Activated CD4-positive, CD25-positive, alpha-beta regulatory T cell treated with anti-CD3 and anti-CD28 coated beads, Interleukin-2, amount 50 U/mL, for 24 hours (primary cell): Measurements from ENCODE around the gene UBA6.

Experiments
- ATAC-seq, 2 donors: fragments of 150-1000 bp; cut with Tn5 transposase; one replicate each; pipeline ENCODE4 v1.10.0; 2021; ENCODE audit warnings: mild to moderate bottlenecking in 1 of 2, moderate library complexity in 1 of 2

Gene UBA6

DNA sequence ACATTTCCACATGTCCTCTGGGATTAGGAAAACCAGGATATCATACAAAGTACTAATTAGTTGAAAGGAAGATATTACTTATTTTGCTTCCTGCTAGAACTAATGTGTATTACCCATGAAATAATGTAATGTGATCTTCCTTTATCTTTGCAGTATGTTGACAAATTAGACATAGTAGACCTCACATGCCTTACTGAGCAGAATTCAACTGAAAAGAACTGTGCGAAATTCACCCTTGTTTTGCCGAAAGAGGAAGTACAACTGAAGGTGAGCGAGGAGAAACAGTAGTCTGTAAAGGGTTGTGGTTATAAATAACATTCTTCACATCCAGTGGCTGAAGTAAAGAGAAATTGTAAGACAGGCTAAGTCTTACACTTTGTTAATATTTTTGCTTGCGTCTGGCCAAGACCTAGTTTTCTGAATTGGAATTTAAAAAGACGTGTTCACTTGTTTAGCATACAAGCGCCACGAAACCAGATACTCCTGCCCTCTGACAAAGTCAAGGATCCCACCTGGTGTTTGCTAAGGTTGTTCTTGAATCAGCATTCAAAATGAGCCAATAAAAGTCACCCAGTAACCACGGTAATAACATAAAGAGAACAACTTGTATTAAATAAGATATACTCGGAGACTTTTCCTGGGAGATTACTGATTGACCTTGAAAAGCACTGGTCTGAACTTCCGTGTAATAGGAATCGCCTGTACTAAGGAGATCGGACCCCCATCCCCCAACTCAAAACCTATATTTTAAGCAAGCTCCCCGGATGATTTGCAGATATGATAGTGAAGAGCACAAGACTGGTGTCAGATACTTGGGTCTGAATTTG is 125.5 kb downstream of the UBA6 start:
- ATAC-seq = peak; percentile 63

DNA sequence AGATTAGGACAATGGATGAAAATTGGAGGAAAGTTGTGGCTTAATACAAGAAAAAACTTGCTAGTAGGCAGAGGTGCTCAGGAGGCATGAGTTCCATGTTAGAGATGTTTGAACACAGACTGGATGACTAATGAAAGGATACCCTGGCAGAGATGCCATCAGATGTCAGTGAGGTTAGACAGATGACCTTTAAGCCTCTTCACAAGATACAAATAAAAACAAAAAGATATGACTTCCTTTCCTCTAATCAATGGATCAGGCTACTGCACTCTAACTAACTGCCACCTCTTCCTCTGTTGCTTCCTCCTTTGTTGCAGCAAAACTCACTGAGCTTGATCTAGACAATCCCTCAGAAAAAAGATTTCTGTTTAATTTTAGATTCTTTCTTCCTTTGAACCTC is 127.8 kb downstream of the UBA6 start:
- peak; percentile 41 to 56 for ATAC-seq

DNA sequence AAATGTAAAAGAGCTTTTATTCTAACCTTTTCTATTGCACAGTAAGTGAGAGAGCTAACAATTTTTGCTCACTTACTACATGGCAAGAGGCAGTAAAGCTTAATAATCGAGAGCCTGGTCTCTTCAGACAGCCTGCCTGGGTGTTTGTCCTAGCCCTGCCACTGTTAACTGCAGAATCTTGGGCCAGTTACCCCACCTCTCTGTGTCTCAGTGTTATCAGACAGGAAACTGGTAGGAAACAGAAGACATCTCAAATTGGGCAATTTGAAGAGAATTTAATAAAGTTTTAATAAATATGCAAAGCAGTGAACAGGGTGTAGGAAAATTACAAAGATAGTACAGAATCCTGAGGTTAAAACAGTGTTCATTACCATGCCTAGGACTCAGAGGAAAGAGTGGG is 129.0 kb downstream of the UBA6 start:
- ATAC-seq = no peak

GRCh38 chr4:67570537-67570936 is 130.4 kb downstream of the UBA6 start:
- ATAC-seq = no peak

DNA sequence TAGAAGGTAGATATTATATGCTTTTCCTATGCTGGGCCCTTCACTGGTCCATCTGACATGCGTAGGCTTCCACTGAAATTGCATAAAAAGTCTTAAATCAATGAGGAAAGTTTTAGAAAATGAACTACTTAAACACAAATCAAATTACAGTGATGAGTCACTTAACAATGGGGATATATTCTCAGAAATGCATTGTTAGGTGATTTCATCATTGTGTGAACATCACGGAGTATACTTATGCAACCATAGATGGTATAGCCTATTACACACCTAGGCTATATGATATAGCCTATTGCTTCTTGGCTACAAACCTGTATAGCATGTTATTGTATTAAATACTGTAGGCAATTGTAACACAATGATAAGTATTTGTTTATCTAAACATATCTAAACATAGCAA is 132.1 kb downstream of the UBA6 start:
- ATAC-seq = peak in 1 of 2 donors; percentile 39

DNA sequence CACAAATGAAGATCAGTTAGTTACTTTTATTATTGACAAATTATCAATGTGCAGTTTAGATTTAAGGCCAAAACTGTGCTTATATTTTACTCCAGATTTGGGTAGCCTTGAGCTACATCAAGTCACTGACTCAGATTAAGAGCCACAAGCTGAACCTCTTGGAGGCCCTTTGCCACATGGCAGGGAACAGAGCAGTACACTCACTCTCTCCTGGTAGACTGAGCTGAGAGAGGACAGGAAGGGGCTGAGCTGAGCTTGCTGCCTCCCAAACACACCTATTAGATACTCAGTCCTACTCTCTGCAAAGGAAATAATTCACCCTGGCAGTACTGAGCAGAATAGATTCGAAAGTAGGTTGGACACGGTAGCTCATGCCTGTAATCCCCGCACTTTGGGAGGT is 134.6 kb downstream of the UBA6 start:
- peak in 1 of 2 donors; percentile 55 for ATAC-seq

- no peak for ATAC-seq
Observed at GRCh38 chr4:67565284-67565683, 135.7 kb downstream of the UBA6 start.
